HepG2 (cell line): ENCODE measurements around the gene GABRG3. TPM values are rescaled to one million over a fixed set of nuclear protein-coding genes. Genes with fewer than 3 reads are reported as not detected.

Source experiments
- ATAC-seq: fragments of 200-7000 bp; cut with Tn5 transposase; 3 replicates; pipeline ENCODE4 v1.9.1; 2020; ENCODE audit warnings: mild to moderate bottlenecking, moderate library complexity
- BruUV-seq: library from RNA; stranded (reverse); fragments of 400-500 nt; replicated peaks from 2 replicates; lab custom pipeline; 2021; lab: Mats Ljungman, UMichigan
- CTCF ChIA-PET: fragments of 300-600 bp; formaldehyde crosslinking; extraction: SDS; loops from one replicate; lab custom pipeline; 2021; ENCODE audit warnings: low total read pairs, inconsistent platforms, low intra/inter-chr PET ratio; lab: Yijun Ruan, JAX
- POLR2A ChIA-PET: fragments of 350-600 bp; sonication (Branson Sonifier 250); formaldehyde crosslinking; loops from one replicate; lab custom pipeline; 2020; ENCODE audit warnings: antibody characterized with exemption, inconsistent platforms; lab: Yijun Ruan, JAX
- DNase-seq: peaks from one replicate; pipeline ENCODE4 v3.0.0-alpha.2; 2015; ENCODE audit warnings: low spot score
- FAIRE-seq: peaks from 3 replicates; lab custom pipeline; 2011; peaks lifted over from hg19 to GRCh38; lab: Jason Lieb, UNC
- H2AFZ ChIP-seq: one replicate; pipeline ENCODE4 v1.6.1; 2011; ENCODE audit warnings: low read length, inconsistent platforms
- H3K27ac ChIP-seq: fragments of 300-600 bp; 3 replicates; pipeline ENCODE4 v1.8.0; 2011; ENCODE audit warnings: mixed run types, mild to moderate bottlenecking, mixed read lengths, low read length, inconsistent platforms; ENCODE audit not compliant: insufficient read depth; ENCODE audit errors: extremely low read length
- H3K27me3 ChIP-seq, 2 experiments: fragments of 200-600 bp in 1 of 2; 2 replicates in 1 of 2; 3 replicates in 1 of 2; pipeline versions ENCODE4 v1.6.0 to v1.8.0; 2011; ENCODE audit warnings: low read length in 2 of 2, mild to moderate bottlenecking in 2 of 2, moderate library complexity in 2 of 2, inconsistent platforms in 1 of 2; ENCODE audit not compliant: insufficient read depth in 2 of 2, control insufficient read depth in 1 of 2
- H3K36me3 ChIP-seq, 2 experiments: fragments of 200-600 bp in 1 of 2; replicated peaks in 1 of 2; 2 replicates in 1 of 2; 3 replicates in 1 of 2; pipeline versions ENCODE4 v1.5.1 to v1.8.0; 2011; ENCODE audit warnings: low read length in 2 of 2, inconsistent platforms in 1 of 2; ENCODE audit not compliant: insufficient read depth in 2 of 2, control insufficient read depth in 1 of 2
- H3K4me1 ChIP-seq: 2 replicates; pipeline ENCODE4 v1.5.1; 2012; ENCODE audit warnings: low read length, inconsistent platforms; ENCODE audit not compliant: insufficient read depth
- H3K4me2 ChIP-seq: 2 replicates; pipeline ENCODE4 v1.6.0; 2011; ENCODE audit warnings: low read depth, low read length, inconsistent platforms
- H3K4me3 ChIP-seq, 3 experiments: fragments of 200-600 bp in 1 of 3; sonication (generic), shearing (Covaris generic) in 1 of 3; replicated peaks in 1 of 3; 2 replicates each; pipeline ENCODE4 v1.5.1; 2011 to 2016; ENCODE audit warnings: low read length in 3 of 3, inconsistent platforms in 2 of 3, low read depth in 2 of 3, mild to moderate bottlenecking in 2 of 3, control low read depth in 1 of 3, mixed read lengths in 1 of 3; ENCODE audit not compliant: insufficient read depth in 1 of 3
- H3K79me2 ChIP-seq: one replicate; pipeline ENCODE4 v1.6.1; 2011; ENCODE audit warnings: low read length, inconsistent platforms; ENCODE audit not compliant: insufficient read depth
- H3K9ac ChIP-seq: 2 replicates; pipeline ENCODE4 v1.6.0; 2011; ENCODE audit warnings: mild to moderate bottlenecking, low read depth, low read length, inconsistent platforms; ENCODE audit not compliant: insufficient read depth
- H3K9me3 ChIP-seq: 2 replicates; pipeline ENCODE4 v1.5.1; 2012; ENCODE audit warnings: mild to moderate bottlenecking, low read length
- H4K20me1 ChIP-seq: 2 replicates; pipeline ENCODE4 v1.6.0; 2011; ENCODE audit warnings: inconsistent platforms, mild to moderate bottlenecking, low read length, moderate library complexity; ENCODE audit not compliant: insufficient read depth
- CBX1 ChIP-seq: IDR thresholded peaks from one replicate; pipeline ENCODE4 v1.6.1; 2016; ENCODE audit warnings: antibody characterized with exemption, low read depth
- DDIT3 ChIP-seq: sonication (generic); formaldehyde crosslinking; IDR thresholded peaks from 2 replicates; pipeline ENCODE4 v1.4.0; 2020; ENCODE audit warnings: mild to moderate bottlenecking, missing genetic modification reagents
- ELK4 ChIP-seq: sonication (generic); formaldehyde crosslinking; IDR thresholded peaks from 2 replicates; pipeline ENCODE4 v1.9.0; 2021; ENCODE audit warnings: missing genetic modification reagents, borderline replicate concordance
- FOXK1 ChIP-seq: sonication (generic); formaldehyde crosslinking; IDR thresholded peaks from 2 replicates; pipeline ENCODE4 v1.4.0; 2020; ENCODE audit warnings: low read depth, missing genetic modification reagents, borderline replicate concordance
- HMG20A ChIP-seq: IDR thresholded peaks from 2 replicates; pipeline ENCODE4 v1.6.1; 2016; ENCODE audit warnings: borderline replicate concordance
- HOMEZ ChIP-seq: IDR thresholded peaks from 2 replicates; pipeline ENCODE4 v1.6.1; 2016; ENCODE audit warnings: low read depth
- NFKBIZ ChIP-seq: IDR thresholded peaks from 2 replicates; pipeline ENCODE4 v1.6.1; 2018; ENCODE audit warnings: missing genetic modification reagents, missing compliant biosample characterization
- RFX3 ChIP-seq: IDR thresholded peaks from 2 replicates; pipeline ENCODE4 v1.6.1; 2016; ENCODE audit warnings: missing biosample characterization, missing genetic modification reagents
- SKI ChIP-seq: fragments of 450-650 bp; IDR thresholded peaks from one replicate; pipeline ENCODE4 v1.6.1; 2018; ENCODE audit warnings: mild to moderate bottlenecking; ENCODE audit not compliant: partially characterized antibody
- SRSF1 ChIP-seq: fragments of 200-400 bp; formaldehyde crosslinking; optimal IDR thresholded peaks from 2 replicates; pipeline ENCODE3; 2017; ENCODE audit warnings: mild to moderate bottlenecking, low read depth, low read length, moderate library complexity
- SRY ChIP-seq: sonication (generic); formaldehyde crosslinking; IDR thresholded peaks from 2 replicates; pipeline ENCODE4 v1.8.0; 2022; ENCODE audit warnings: mild to moderate bottlenecking, missing genetic modification reagents
- TCF7 ChIP-seq: sonication (generic); IDR thresholded peaks from 2 replicates; pipeline ENCODE4 v1.6.1; 2016; ENCODE audit warnings: antibody characterized with exemption, low read depth
- ZMAT3 ChIP-seq: sonication (generic); formaldehyde crosslinking; conservative IDR thresholded peaks from 2 replicates; pipeline ENCODE4 v1.7.0; 2021; ENCODE audit warnings: missing genetic modification reagents
- ZNF460 ChIP-seq: sonication (generic); formaldehyde crosslinking; IDR thresholded peaks from 2 replicates; pipeline ENCODE4 v1.5.1; 2020; ENCODE audit warnings: missing genetic modification reagents, mild to moderate bottlenecking, borderline replicate concordance
- ZNF530 ChIP-seq: sonication (generic); formaldehyde crosslinking; IDR thresholded peaks from 2 replicates; pipeline ENCODE4 v1.5.0; 2020; ENCODE audit warnings: low read depth, mild to moderate bottlenecking, missing genetic modification reagents
- ZSCAN5A ChIP-seq: sonication (generic); formaldehyde crosslinking; IDR thresholded peaks from 2 replicates; pipeline ENCODE4 v1.8.0; 2022; ENCODE audit warnings: mild to moderate bottlenecking, missing genetic modification reagents, borderline replicate concordance
- WGBS: methylation state at CpG from one replicate; pipeline ENCODE4 v1.1.6; 2017; ENCODE audit warnings: low lambda C conversion rate; 5-methylcytosine and 5-hydroxymethylcytosine counted together
- in situ Hi-C: cut with HindIII; loops from 2 replicates; pipeline ENCODE4 v1.10.0; 2017; ENCODE audit warnings: low pct_unique_long_range_greater_than_20kb; ENCODE audit not compliant: extremely low pct_ligation_motif_present
- intact Hi-C: fragments of 100-400 bp; cut with micrococcal nuclease; formaldehyde crosslinking; loops from one replicate; pipeline ENCODE4 v1.10.0; 2022; ENCODE audit not compliant: unreplicated experiment
- polyA plus RNA-seq, 8 experiments: library from polyadenylated mRNA; depleted of rRNA in 3 of 8; stranded (reverse) in 7 of 8; unstranded in 1 of 8; fragments of >200 nt; fragmentation: Illumina TruSeq in 4 of 8; extraction: Trizol in 4 of 8; gene quantifications; 2 replicates each; pipeline versions ENCODE4 v1.2.1 to v1.2.3, GENCODE V29; 2011 to 2016; ENCODE audit warnings: low read depth in 4 of 8, missing spikeins in 1 of 8, mixed read lengths in 1 of 8; ENCODE audit not compliant: insufficient read depth in 1 of 8
- total RNA-seq, 5 experiments: library from RNA; depleted of rRNA; stranded (reverse); fragments of >200 nt; fragmentation: Illumina TruSeq; extraction: Trizol; gene quantifications; 2 replicates each; pipeline ENCODE4 v1.2.3, GENCODE V29; 2016; ENCODE audit warnings: low read depth in 1 of 5

GABRG3 gene
- total and polyA plus RNA-seq, 2 of the 13 experiments (the other 11 are each of a cell fraction or from before 2014, with no cell fraction given), result not detected

- 3% methylated on average over 8 of the region's 8 CpGs for WGBS
- ATAC-seq (no peak), DNase-seq (no peak), FAIRE-seq (no peak)
- no peak overlapping the region for H2AFZ ChIP-seq
- H3K9me3 ChIP-seq, result no peaks in the 10 kb centered on the region
- TF ChIP-seq ELK4 (CRISPR knock-in tag) (no peak), HMG20A (CRISPR knock-in tag) (no peak)
- POLR2A ChIA-PET, result no interaction called here
- intact Hi-C loops (no loop called here), in situ Hi-C loops (no loop called here)
- BruUV-seq, result no TSS peak
- no peaks in the 10 kb centered on the region for H3K4me1 ChIP-seq
- H3K4me2 ChIP-seq, result no peak overlapping the region
- H4K20me1 ChIP-seq, result no peaks in the 10 kb centered on the region
- H3K27ac ChIP-seq, result no peak overlapping the region
- CTCF ChIA-PET, result no interaction called here
- H3K9ac ChIP-seq, result no peak overlapping the region
- H3K4me3 ChIP-seq, result no peak overlapping the region
- peaks cover 0 to 3% of the 10 kb centered on the region in 2 experiments; a peak in 2 of 5 replicates for H3K27me3 ChIP-seq
- no peaks in the 10 kb centered on the region for H3K36me3 ChIP-seq
- H3K79me2 ChIP-seq, result no peaks in the 10 kb centered on the region
Observed at GRCh38 chr15:26983822-26984221, 12.8 kb downstream of the GABRG3 start.

GRCh38 chr15:26985050-26985449, 14.1 kb downstream of the GABRG3 start:
- TF ChIP-seq FOXK1 (CRISPR knock-in tag) (no peak), SRY (CRISPR knock-in tag) (no peak), ZNF530 (CRISPR knock-in tag) (no peak), RFX3 (CRISPR knock-in tag) (no peak), ZSCAN5A (no peak), CBX1 (no peak), SRSF1 (no peak), HOMEZ (CRISPR knock-in tag) (no peak), TCF7 (no peak), ZNF460 (CRISPR knock-in tag) (no peak), SKI (no peak), NFKBIZ (CRISPR knock-in tag) (no peak), DDIT3 (CRISPR knock-in tag) (no peak), ZMAT3 (CRISPR knock-in tag) (no peak)
- TF ChIP-seq, all 625 proteins: peak for 0
- in situ Hi-C loops, result no loop called here
- ATAC-seq, result no peak
- no peak overlapping the region for H3K9ac ChIP-seq
- no peaks in the 10 kb centered on the region for H3K9me3 ChIP-seq
- no peak for FAIRE-seq
- CTCF ChIA-PET, result no interaction called here
- H3K79me2 ChIP-seq, result no peaks in the 10 kb centered on the region
- H4K20me1 ChIP-seq, result no peaks in the 10 kb centered on the region
- peaks cover 0 to 3% of the 10 kb centered on the region in 2 experiments; a peak in 2 of 5 replicates for H3K27me3 ChIP-seq
- BruUV-seq, result no TSS peak
- 32% methylated on average over 4 of the region's 4 CpGs for WGBS
- no peak overlapping the region for H2AFZ ChIP-seq
- intact Hi-C loops, result no loop called here
- H3K27ac ChIP-seq, result no peak overlapping the region
- no peak for DNase-seq
- H3K36me3 ChIP-seq, result no peaks in the 10 kb centered on the region
- POLR2A ChIA-PET, result no interaction called here
- H3K4me3 ChIP-seq, result no peak overlapping the region
- H3K4me1 ChIP-seq, result no peaks in the 10 kb centered on the region
- no peak overlapping the region for H3K4me2 ChIP-seq
